H1 (cell line): Measurements from ENCODE around the gene PLA2G4A. TPM values are rescaled to one million over a fixed set of nuclear protein-coding genes. Genes with fewer than 3 reads are reported as not detected.

Source experiments
- CBX5 ChIP-seq: fragments of 300-800, 300-1000 bp; sonication (generic); IDR thresholded peaks from 2 replicates; pipeline ENCODE4 v1.7.1; 2016; ENCODE audit warnings: antibody characterized with exemption, low read length, low read depth
- CHD7 ChIP-seq: fragments of 300-600 bp; sonication (generic); IDR thresholded peaks from 2 replicates; pipeline ENCODE4 v1.7.1; 2012; ENCODE audit warnings: low read length, moderate library complexity, mild to moderate bottlenecking, inconsistent platforms; ENCODE audit not compliant: insufficient replicate concordance
- E2F6 ChIP-seq: IDR thresholded peaks from 2 replicates; pipeline ENCODE4 v1.6.1; 2012; ENCODE audit warnings: inconsistent platforms
- RXRA ChIP-seq: IDR thresholded peaks from 2 replicates; pipeline ENCODE4 v1.6.1; 2011; ENCODE audit warnings: low read depth, mild to moderate bottlenecking, low read length, moderate library complexity; ENCODE audit not compliant: insufficient read depth
- SAP30 ChIP-seq: fragments of 300-600 bp; sonication (generic); IDR thresholded peaks from 2 replicates; pipeline ENCODE4 v1.7.1; 2012; ENCODE audit warnings: low read length, moderate library complexity, mild to moderate bottlenecking, inconsistent platforms; ENCODE audit not compliant: insufficient read depth, insufficient replicate concordance
- TAF1 ChIP-seq: IDR thresholded peaks from 2 replicates; pipeline ENCODE4 v1.6.1; 2011; ENCODE audit warnings: mild to moderate bottlenecking, low read depth, low read length
- polyA plus RNA-seq, 7 experiments: library from polyadenylated mRNA; depleted of rRNA in 3 of 7; stranded (reverse) in 5 of 7; unstranded in 2 of 7; fragments of >200 nt in 5 of 7; fragments of 200-250 nt in 2 of 7; gene quantifications; 1 replicate in 5 of 7; 2 replicates in 1 of 7; 4 replicates in 1 of 7; pipeline versions ENCODE4 v1.2.1 to v1.2.3, GENCODE V29; 2011 to 2013; ENCODE audit warnings: missing spikeins in 2 of 7, mixed read lengths in 2 of 7
- total RNA-seq: library from RNA; stranded (reverse); fragmentation: NEBNext Ultra II Directional; extraction: Animal tissue kit (Norgen Biotek cat#: 25700); gene quantifications from 2 replicates; pipeline ENCODE4 v1.2.1, GENCODE V29; 2021

PLA2G4A gene
- total and polyA plus RNA-seq, 2 of the 8 experiments (the other 6 are each of a cell fraction or from before 2014, with no cell fraction given) = 0.63 to 1.4 TPM

GRCh38 chr1:186957314-186957713, 128.6 kb downstream of the PLA2G4A start (continued):
- TF ChIP-seq CHD7 (no peak), SAP30 (no peak), RXRA (no peak), CBX5 (no peak), E2F6 (no peak), TAF1 (no peak)
